Measurements from ENCODE around the gene PRDM8.

The PRDM8 gene

DNA sequence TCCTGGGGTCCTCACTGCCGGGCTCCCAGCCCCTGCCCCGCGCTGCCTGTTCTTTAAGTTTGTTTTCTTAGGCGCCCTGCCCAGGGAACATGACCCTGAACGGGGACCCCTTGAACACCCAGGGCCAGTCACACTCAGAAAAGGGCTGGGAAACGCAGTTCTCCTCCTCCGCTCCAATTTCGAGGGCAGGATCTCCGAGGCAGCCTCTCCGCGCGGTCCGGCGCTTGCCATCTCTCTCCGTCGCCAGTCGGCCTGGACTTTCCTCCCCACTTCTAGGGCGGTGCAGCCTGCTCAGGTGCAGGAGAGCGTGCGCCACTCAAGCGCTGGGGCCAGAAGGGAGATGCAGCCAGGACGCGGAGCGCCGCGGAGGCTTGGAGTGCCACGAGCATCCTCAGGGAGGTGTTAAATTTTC lies 9.9 kb downstream of the PRDM8 start:
- TF ChIP-seq, protein P1, sequence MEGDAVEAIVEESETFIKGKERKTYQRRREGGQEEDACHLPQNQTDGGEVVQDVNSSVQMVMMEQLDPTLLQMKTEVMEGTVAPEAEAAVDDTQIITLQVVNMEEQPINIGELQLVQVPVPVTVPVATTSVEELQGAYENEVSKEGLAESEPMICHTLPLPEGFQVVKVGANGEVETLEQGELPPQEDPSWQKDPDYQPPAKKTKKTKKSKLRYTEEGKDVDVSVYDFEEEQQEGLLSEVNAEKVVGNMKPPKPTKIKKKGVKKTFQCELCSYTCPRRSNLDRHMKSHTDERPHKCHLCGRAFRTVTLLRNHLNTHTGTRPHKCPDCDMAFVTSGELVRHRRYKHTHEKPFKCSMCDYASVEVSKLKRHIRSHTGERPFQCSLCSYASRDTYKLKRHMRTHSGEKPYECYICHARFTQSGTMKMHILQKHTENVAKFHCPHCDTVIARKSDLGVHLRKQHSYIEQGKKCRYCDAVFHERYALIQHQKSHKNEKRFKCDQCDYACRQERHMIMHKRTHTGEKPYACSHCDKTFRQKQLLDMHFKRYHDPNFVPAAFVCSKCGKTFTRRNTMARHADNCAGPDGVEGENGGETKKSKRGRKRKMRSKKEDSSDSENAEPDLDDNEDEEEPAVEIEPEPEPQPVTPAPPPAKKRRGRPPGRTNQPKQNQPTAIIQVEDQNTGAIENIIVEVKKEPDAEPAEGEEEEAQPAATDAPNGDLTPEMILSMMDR (IDR thresholded peaks at IDR 0.05; ENCODE audit: poor library complexity, severe bottlenecking), result no peak
- no peak for DNase-seq (ENCODE audit: low spot score)
- H3K27ac ChIP-seq (ENCODE audit: poor library complexity, severe bottlenecking), result no peak overlapping the region
- H3K4me3 ChIP-seq (ENCODE audit: severe bottlenecking), result no peak overlapping the region
- H3K9me3 ChIP-seq (ENCODE audit: severe bottlenecking), result no peaks in the 10 kb centered on the region
- no peak for ATAC-seq (ENCODE audit: low read depth)
- no peaks in the 10 kb centered on the region for H3K36me3 ChIP-seq (ENCODE audit: low read depth)
- H3K27me3 ChIP-seq (ENCODE audit: insufficient read depth, poor library complexity, severe bottlenecking), result no peaks in the 10 kb centered on the region
- no peaks in the 10 kb centered on the region for H3K4me1 ChIP-seq (ENCODE audit: insufficient read depth, poor library complexity, severe bottlenecking)

DNA sequence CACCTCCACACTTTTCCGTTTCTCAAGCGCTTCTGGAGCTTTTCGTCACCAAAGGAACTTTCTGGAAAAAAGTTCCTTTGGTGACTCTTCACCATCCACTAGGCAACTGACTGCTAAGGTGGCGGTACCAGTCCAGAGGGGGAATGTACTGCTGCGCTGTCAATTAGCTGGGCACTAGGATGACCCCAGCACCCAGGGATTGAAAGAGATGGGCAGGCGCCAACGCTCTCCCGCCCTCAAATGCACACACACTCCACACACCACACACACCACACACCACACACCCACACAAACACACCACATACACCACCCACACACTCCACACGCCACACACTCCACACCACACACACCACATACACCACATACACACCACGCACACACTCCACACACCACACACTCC lies 10.4 kb downstream of the PRDM8 start:
- no peaks in the 10 kb centered on the region for H3K9me3 ChIP-seq (ENCODE audit: severe bottlenecking)
- H3K36me3 ChIP-seq (ENCODE audit: low read depth), result no peaks in the 10 kb centered on the region
- no peak for ATAC-seq (ENCODE audit: low read depth)
- no peak overlapping the region for H3K4me3 ChIP-seq (ENCODE audit: severe bottlenecking)
- DNase-seq (ENCODE audit: low spot score), result no peak
- no peaks in the 10 kb centered on the region for H3K27me3 ChIP-seq (ENCODE audit: insufficient read depth, poor library complexity, severe bottlenecking)
- H3K27ac ChIP-seq (ENCODE audit: poor library complexity, severe bottlenecking), result no peak overlapping the region
- TF ChIP-seq, protein P1 (IDR thresholded peaks at IDR 0.05; ENCODE audit: poor library complexity, severe bottlenecking), result no peak
- no peaks in the 10 kb centered on the region for H3K4me1 ChIP-seq (ENCODE audit: insufficient read depth, poor library complexity, severe bottlenecking)

DNA sequence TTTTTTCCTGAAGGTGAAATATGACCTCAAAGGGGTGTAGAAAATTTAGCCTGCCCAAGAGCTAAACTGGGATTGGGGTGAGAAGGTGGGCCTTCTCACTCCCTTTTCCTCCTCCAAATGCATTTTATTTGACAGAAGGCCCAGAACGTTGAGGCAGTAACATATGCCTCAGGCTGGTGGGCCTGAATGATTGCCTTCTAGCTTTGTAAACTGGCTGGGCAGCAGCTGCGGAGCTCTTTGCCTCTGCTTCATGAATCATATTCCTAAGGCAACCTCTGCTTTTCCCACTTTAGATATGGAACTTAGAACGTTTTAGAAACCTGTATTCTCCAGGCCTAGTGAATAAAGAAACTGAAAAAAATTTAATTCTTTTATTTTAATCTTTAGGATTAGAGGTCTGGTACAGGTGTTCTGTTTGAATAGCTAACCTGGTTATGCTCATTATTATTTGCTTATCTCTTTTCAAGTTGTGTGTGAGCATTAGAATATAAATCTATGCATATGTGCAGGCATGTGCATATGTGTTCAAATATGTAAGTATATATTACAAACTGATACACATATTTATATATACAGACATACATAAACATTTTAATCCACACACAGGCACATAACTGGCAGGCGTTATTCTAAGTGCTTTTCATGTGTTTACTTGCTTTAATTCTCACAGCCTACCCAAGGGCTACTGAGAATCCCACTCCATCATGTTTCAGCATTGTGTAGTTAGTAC lies 11.5 kb downstream of the PRDM8 start:
- Histone ChIP-seq H3K4me1 (ENCODE audit: insufficient read depth, poor library complexity, severe bottlenecking) (peaks cover 7% of the 10 kb centered on the region), H3K4me3 (ENCODE audit: severe bottlenecking) (no peak overlapping the region), H3K36me3 (ENCODE audit: low read depth) (no peaks in the 10 kb centered on the region), H3K9me3 (ENCODE audit: severe bottlenecking) (no peaks in the 10 kb centered on the region), H3K27me3 (ENCODE audit: insufficient read depth, poor library complexity, severe bottlenecking) (no peaks in the 10 kb centered on the region), H3K27ac (ENCODE audit: poor library complexity, severe bottlenecking) (no peak overlapping the region)
- TF ChIP-seq, protein P1 (IDR thresholded peaks at IDR 0.05; ENCODE audit: poor library complexity, severe bottlenecking), result no peak
- DNase-seq (ENCODE audit: low spot score) (no peak), ATAC-seq (ENCODE audit: low read depth) (no peak)

GRCh38 chr4:80209340-80209701 lies 12.0 kb downstream of the PRDM8 start:
- no peaks in the 10 kb centered on the region for H3K27me3 ChIP-seq (ENCODE audit: insufficient read depth, poor library complexity, severe bottlenecking)
- TF ChIP-seq, protein P1 (IDR thresholded peaks at IDR 0.05; ENCODE audit: poor library complexity, severe bottlenecking), result no peak
- H3K4me1 ChIP-seq (ENCODE audit: insufficient read depth, poor library complexity, severe bottlenecking), result peaks cover 8% of the 10 kb centered on the region

DNA sequence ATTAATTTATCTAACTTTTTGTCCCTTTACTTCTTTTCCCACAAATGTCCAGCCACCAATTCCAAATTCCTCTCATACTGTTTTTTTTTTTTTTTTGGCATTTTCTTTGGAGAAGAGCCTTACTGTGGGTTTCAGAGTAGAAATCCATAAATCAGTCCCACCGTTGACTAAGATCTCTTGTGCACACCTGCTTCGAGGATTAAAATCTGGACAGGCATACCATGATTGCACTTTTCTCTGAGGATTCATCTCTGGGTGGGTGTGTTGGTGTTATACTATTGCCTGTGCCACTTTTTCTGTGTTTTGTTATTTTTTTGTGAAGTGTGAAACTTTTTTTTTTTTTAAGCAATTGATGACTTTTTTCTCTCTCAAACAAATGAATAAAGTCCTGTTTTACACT lies 13.2 kb downstream of the PRDM8 start:
- H3K9me3 ChIP-seq (ENCODE audit: severe bottlenecking), result no peaks in the 10 kb centered on the region
- no peak for ATAC-seq (ENCODE audit: low read depth)
- H3K36me3 ChIP-seq (ENCODE audit: low read depth), result no peaks in the 10 kb centered on the region
- no peaks in the 10 kb centered on the region for H3K27me3 ChIP-seq (ENCODE audit: insufficient read depth, poor library complexity, severe bottlenecking)
- peaks cover 8% of the 10 kb centered on the region for H3K4me1 ChIP-seq (ENCODE audit: insufficient read depth, poor library complexity, severe bottlenecking)
- H3K4me3 ChIP-seq (ENCODE audit: severe bottlenecking), result no peak overlapping the region
- DNase-seq (ENCODE audit: low spot score), result no peak
- H3K27ac ChIP-seq (ENCODE audit: poor library complexity, severe bottlenecking), result no peak overlapping the region
- TF ChIP-seq, protein P1 (IDR thresholded peaks at IDR 0.05; ENCODE audit: poor library complexity, severe bottlenecking), result no peak

More at GRCh38 chr4:80209340-80209701, 12.0 kb downstream of the PRDM8 start:
- ATAC-seq (ENCODE audit: low read depth) (no peak), DNase-seq (ENCODE audit: low spot score) (no peak)
- H3K36me3 ChIP-seq (ENCODE audit: low read depth), result no peaks in the 10 kb centered on the region
- H3K4me3 ChIP-seq (ENCODE audit: severe bottlenecking), result no peak overlapping the region
- no peak overlapping the region for H3K27ac ChIP-seq (ENCODE audit: poor library complexity, severe bottlenecking)
- H3K9me3 ChIP-seq (ENCODE audit: severe bottlenecking), result no peaks in the 10 kb centered on the region
